Adrenal gland (tissue), 19 donors: ENCODE results near the gene CPHXL2. TPM values are rescaled to one million over a fixed set of nuclear protein-coding genes. Genes with fewer than 3 reads are reported as not detected.

Experiments used
- DNase-seq, 7 donors: peaks; one replicate each; pipeline ENCODE4 v3.0.0-alpha.2; 2019 to 2020
- H3K27ac ChIP-seq, 5 donors: fragments of 200-600 bp; sonication (generic) in 4 of 5; 1 replicate in 3 of 5; 2 replicates in 2 of 5; pipeline versions ENCODE4 v1.5.1 to v1.8.0; 2016 to 2020; ENCODE audit warnings: mild to moderate bottlenecking in 1 of 5
- H3K27me3 ChIP-seq: fragments of 200-600 bp; 2 replicates; pipeline ENCODE4 v1.8.0; 2021
- H3K36me3 ChIP-seq, 2 donors: fragments of 200-600 bp; replicated peaks in 1 of 2; 1 replicate in 1 of 2; 2 replicates in 1 of 2; pipeline versions ENCODE4 v1.5.1 to v1.8.0; 2018 to 2022
- H3K4me1 ChIP-seq, 2 donors: fragments of 200-600 bp; replicated peaks in 1 of 2; 1 replicate in 1 of 2; 2 replicates in 1 of 2; pipeline versions ENCODE4 v1.5.1 to v1.8.0; 2018 to 2021
- H3K4me3 ChIP-seq, 4 donors: fragments of 200-600 bp; sonication (generic) in 3 of 4; one replicate each; pipeline ENCODE4 v1.5.1; 2016 to 2018
- H3K9me3 ChIP-seq, 3 donors: fragments of 200-600 bp; sonication (generic) in 1 of 3; replicated peaks in 1 of 3; 1 replicate in 2 of 3; 2 replicates in 1 of 3; pipeline versions ENCODE4 v1.5.1 to v1.8.0; 2016 to 2021
- CTCF ChIP-seq, 6 experiments: fragments of 450-650 bp in 4 of 6; fragments of 200-600 bp in 2 of 6; sonication (generic) in 1 of 6; IDR thresholded peaks; 1 replicate in 5 of 6; 2 replicates in 1 of 6; pipeline versions ENCODE4 v1.5.1 to v1.8.0; 2016 to 2021; ENCODE audit warnings: antibody characterized with exemption in 6 of 6, mild to moderate bottlenecking in 2 of 6, moderate library complexity in 1 of 6
- POLR2A ChIP-seq, 2 donors: fragments of 450-650 bp; IDR thresholded peaks; one replicate each; pipeline ENCODE4 v1.6.1; 2017; ENCODE audit warnings: antibody characterized with exemption in 2 of 2, mild to moderate bottlenecking in 2 of 2, moderate library complexity in 1 of 2
- WGBS, 4 donors: extraction: QIAGEN DNeasy Blood & Tissue Kit in 2 of 4; methylation state at CpG; one replicate each; pipeline versions ENCODE4 v1.1.5 to v1.1.7; 2013 to 2017; 5-methylcytosine and 5-hydroxymethylcytosine counted together
- intact Hi-C, 2 donors: fragments of 100-400 bp; cut with DNase I; formaldehyde crosslinking; loops; one replicate each; pipeline versions ENCODE4 v1.14.1 to v1.15.0; 2022 to 2023
- long read RNA-seq, 10 donors: library from polyadenylated mRNA in 3 of 10; unstranded in 2 of 10; stranded (forward) in 1 of 10; transcript quantifications; one replicate each; pipeline ENCODE4 v2.0.0 and lab custom pipeline, GENCODE V29; 2021 to 2026
- polyA plus RNA-seq, 3 donors: library from polyadenylated mRNA; stranded (reverse); fragments of 200-250 nt in 2 of 3; fragments of 350-450 nt in 1 of 3; fragmentation: Illumina TruSeq in 1 of 3; extraction: RNeasy Lipid Tissue Mini Kit (QIAGEN cat#74804) in 1 of 3; gene quantifications; one replicate each; pipeline ENCODE4 v1.2.3, GENCODE V29; 2013 to 2014
- total RNA-seq, 9 donors: library from RNA; depleted of rRNA in 4 of 9; stranded (reverse); fragments of >200 nt in 4 of 9; fragments of 120-200 nt in 1 of 9; fragmentation: NEBNext Ultra II Directional in 1 of 9; extraction: Animal tissue kit (Norgen Biotek cat#: 25700) in 1 of 9; gene quantifications; one replicate each; pipeline versions ENCODE4 v1.1.0 to v1.2.4, GENCODE V29; 2013 to 2023
- donor health status: healthy with polysubstance abuse.
- donor health status: Bipolar disorder and iron deficiency.
- donor health status: DM: yes; HTN: yes; CAD: no.
- donor health status: DM: no; HTN: no; CAD: no.
- donor health status: DM: no; HTN: no; CAD: no.
- donor health status: DM: yes; HTN: yes; CAD: no.

Gene CPHXL2
- total RNA-seq (not detected), polyA plus RNA-seq (not detected)
- long read RNA-seq, donor 1: 0 reads
- long read RNA-seq, donor 2: 0 reads
- long read RNA-seq, donor 3: 0 reads
- long read RNA-seq, donor 4: 0 reads
- long read RNA-seq, donor 5: 0 reads
- long read RNA-seq, donor 6: 0 reads
- long read RNA-seq, donor 7: 0 reads
- long read RNA-seq, donor 8: 0 reads
- long read RNA-seq, donor 9: 0 reads
- long read RNA-seq, donor 10: 0 reads

GRCh38 chr16:75676909-75677308 is at the start of gene CPHXL2:
TSS of gene CPHXL2 (minus strand) at chr16:75677009. CDS start at chr16:75676999, 10 bp downstream.
- H3K27me3 ChIP-seq: no peaks in the 10 kb centered on the region
- no peaks in the 10 kb centered on the region for H3K4me1 ChIP-seq
- no peaks in the 10 kb centered on the region for H3K36me3 ChIP-seq
- no peak for DNase-seq
- no peaks in the 10 kb centered on the region for H3K9me3 ChIP-seq
- intact Hi-C loops: no loop called here
- TF ChIP-seq POLR2A (IDR thresholded peaks at IDR 0.05): no peak
- no peak for TF ChIP-seq CTCF (IDR thresholded peaks at IDR 0.05)
- WGBS, 4 donors: 82 to 94% (median 88%) methylated on average over 4 of the region's 4 CpGs
- H3K27ac ChIP-seq: no peak within 1 kb of the TSS
- no peak within 1 kb of the TSS for H3K4me3 ChIP-seq

- Histone ChIP-seq H3K27ac (no peak within 1 kb of the TSS), H3K27me3 (no peaks in the 10 kb centered on the region), H3K4me1 (no peaks in the 10 kb centered on the region), H3K9me3 (no peaks in the 10 kb centered on the region), H3K36me3 (no peaks in the 10 kb centered on the region), H3K4me3 (no peak within 1 kb of the TSS)
- DNase-seq: no peak
- no peak for TF ChIP-seq CTCF (IDR thresholded peaks at IDR 0.05)
- no peak for TF ChIP-seq POLR2A (IDR thresholded peaks at IDR 0.05)
- WGBS, 4 donors: 78 to 89% (median 84%) methylated on average over 5 of the region's 5 CpGs
- intact Hi-C loops: no loop called here
Measured at GRCh38 chr16:75726390-75726789, 49.6 kb upstream of the CPHXL2 start, which contains the start of gene CPHXL. TSS of gene CPHXL (minus strand) at chr16:75726490. CDS start at chr16:75726442, 48 bp downstream.

- no peak for TF ChIP-seq POLR2A (IDR thresholded peaks at IDR 0.05)
- no peak for TF ChIP-seq CTCF (IDR thresholded peaks at IDR 0.05)
- Histone ChIP-seq H3K4me1 (no peaks in the 10 kb centered on the region), H3K27me3 (no peaks in the 10 kb centered on the region), H3K27ac (no peak overlapping the region), H3K36me3 (no peaks in the 10 kb centered on the region), H3K4me3 (no peak overlapping the region), H3K9me3 (no peaks in the 10 kb centered on the region)
- WGBS, 4 donors: 81 to 86% (median 82%) methylated on average over 4 of the region's 4 CpGs
- intact Hi-C loops: no loop called here
- no peak for DNase-seq
Measured at GRCh38 chr16:75718452-75718851, 41.6 kb upstream of the CPHXL2 start.

- intact Hi-C loops: no loop called here
- Histone ChIP-seq H3K36me3 (no peaks in the 10 kb centered on the region), H3K27ac (no peak overlapping the region), H3K9me3 (peaks cover 0 to 16% (median 0%) of the 10 kb centered on the region in 3 donors), H3K4me3 (no peak overlapping the region), H3K27me3 (no peaks in the 10 kb centered on the region), H3K4me1 (no peaks in the 10 kb centered on the region)
- TF ChIP-seq POLR2A (IDR thresholded peaks at IDR 0.05) (no peak), CTCF (IDR thresholded peaks at IDR 0.05) (no peak)
- DNase-seq: no peak
Measured at GRCh38 chr16:75714661-75715060, 37.9 kb upstream of the CPHXL2 start.
